ENCODE data around the gene HEYL. TPM values are rescaled to one million over a fixed set of nuclear protein-coding genes. Genes with fewer than 3 reads are reported as not detected.
A peak's percentile ranks its signal among the peaks of the same experiment; 100 is the strongest.

The HEYL gene
- total and polyA plus RNA-seq, 9 donors: 1.8 to 27.2 (median 11.3) TPM

GRCh38 chr1:39638965-39639304, 508 bp downstream of the HEYL start:
- 46 to 65% (median 59%) methylated on average over 3 of the region's 3 CpGs for WGBS, 3 donors

GRCh38 chr1:39637361-39637760, 2.1 kb downstream of the HEYL start:
- WGBS, 3 donors: 52 to 64% (median 57%) methylated on average over 4 of the region's 4 CpGs
- intact Hi-C loops (cut with DNase I): no loop called here
- Histone ChIP-seq H3K27ac (no peak overlapping the region), H3K4me1 (ENCODE audit: insufficient read depth) (no peaks in the 10 kb centered on the region), H3K27me3 (no peaks in the 10 kb centered on the region), H3K36me3 (no peaks in the 10 kb centered on the region), H3K4me3 (no peak overlapping the region), H3K9me3 (no peaks in the 10 kb centered on the region)
- no peak for TF ChIP-seq EP300 (IDR thresholded peaks at IDR 0.05)
- no peak for TF ChIP-seq CTCF (IDR thresholded peaks at IDR 0.05)
- TF ChIP-seq POLR2A (IDR thresholded peaks at IDR 0.05): no peak
- no peak for DNase-seq

More at GRCh38 chr1:39638965-39639304, 508 bp downstream of the HEYL start:
- no peak for DNase-seq
- peaks cover 3% of the 10 kb centered on the region for H3K4me1 ChIP-seq (ENCODE audit: insufficient read depth)
- no peaks in the 10 kb centered on the region for H3K9me3 ChIP-seq
- TF ChIP-seq POLR2A (IDR thresholded peaks at IDR 0.05) (no peak), CTCF (IDR thresholded peaks at IDR 0.05) (no peak), EP300 (IDR thresholded peaks at IDR 0.05) (no peak)
- H3K36me3 ChIP-seq: no peaks in the 10 kb centered on the region
- H3K27me3 ChIP-seq: no peaks in the 10 kb centered on the region
- H3K27ac ChIP-seq: no peak overlapping the region
- intact Hi-C loops (cut with DNase I): no loop called here
- peak overlapping the region; percentile 41 for H3K4me3 ChIP-seq

GRCh38 chr1:39635871-39636210, 3.6 kb downstream of the HEYL start:
- Histone ChIP-seq H3K4me3 (no peak overlapping the region), H3K9me3 (no peaks in the 10 kb centered on the region), H3K36me3 (no peaks in the 10 kb centered on the region), H3K27ac (no peak overlapping the region), H3K4me1 (ENCODE audit: insufficient read depth) (no peaks in the 10 kb centered on the region), H3K27me3 (no peaks in the 10 kb centered on the region)
- TF ChIP-seq POLR2A (IDR thresholded peaks at IDR 0.05) (no peak), CTCF (IDR thresholded peaks at IDR 0.05) (no peak), EP300 (IDR thresholded peaks at IDR 0.05) (no peak)
- intact Hi-C loops (cut with DNase I): no loop called here
- WGBS, 3 donors: 12 to 47% (median 16%) methylated on average over 2 of the region's 2 CpGs
- no peak for DNase-seq

GRCh38 chr1:39635205-39635870, 4.1 kb downstream of the HEYL start:
- WGBS, 3 donors: 53 to 64% (median 59%) methylated on average over 12 of the region's 12 CpGs
- no peak for TF ChIP-seq EP300 (IDR thresholded peaks at IDR 0.05)
- no peak for TF ChIP-seq CTCF (IDR thresholded peaks at IDR 0.05)
- no peak overlapping the region for H3K27ac ChIP-seq
- no peaks in the 10 kb centered on the region for H3K36me3 ChIP-seq
- H3K4me3 ChIP-seq: no peak overlapping the region
- intact Hi-C loops (cut with DNase I): no loop called here
- no peaks in the 10 kb centered on the region for H3K27me3 ChIP-seq
- DNase-seq: no peak
- H3K4me1 ChIP-seq (ENCODE audit: insufficient read depth): no peaks in the 10 kb centered on the region
- no peaks in the 10 kb centered on the region for H3K9me3 ChIP-seq
